Panc1 (cell line): ENCODE measurements around the gene ESRRB. TPM values are rescaled to one million over a fixed set of nuclear protein-coding genes. Genes with fewer than 3 reads are reported as not detected.

Source experiments
- ATAC-seq: fragments of 200-7000 bp; cut with Tn5 transposase; 2 replicates; pipeline ENCODE4 v1.9.1; 2020; ENCODE audit warnings: mild to moderate bottlenecking, moderate library complexity
- BruUV-seq: library from RNA; stranded (reverse); fragments of 400-500 nt; replicated peaks from 2 replicates; lab custom pipeline; 2021; lab: Mats Ljungman, UMichigan
- CTCF ChIA-PET: fragments of 300-600 bp; sonication (Branson Sonifier 250); formaldehyde crosslinking; loops from one replicate; lab custom pipeline; 2022; ENCODE audit warnings: antibody characterized with exemption; lab: Charles Lee
- POLR2A ChIA-PET: fragments of 300-600 bp; sonication (Branson Sonifier 250); formaldehyde crosslinking; loops from one replicate; lab custom pipeline; 2022; ENCODE audit warnings: antibody characterized with exemption; lab: Charles Lee
- DNase-seq: peaks from one replicate; pipeline ENCODE4 v3.0.0-alpha.2; 2010; ENCODE audit warnings: low read depth, low spot score
- H3K27ac ChIP-seq: 2 replicates; pipeline ENCODE4 v1.5.1; 2011; ENCODE audit warnings: mild to moderate bottlenecking, low read length, inconsistent platforms
- H3K27me3 ChIP-seq: fragments of 200-500 bp; sonication (Bioruptor generic); 2 replicates; pipeline ENCODE4 v1.6.0; 2014; ENCODE audit warnings: low read length, inconsistent platforms; ENCODE audit not compliant: control insufficient read depth, insufficient read depth
- H3K36me3 ChIP-seq: fragments of 200-500 bp; sonication (Bioruptor generic); 2 replicates; pipeline ENCODE4 v1.5.1; 2014; ENCODE audit warnings: inconsistent platforms, mild to moderate bottlenecking, low read length, moderate library complexity; ENCODE audit not compliant: control insufficient read depth, insufficient read depth
- H3K4me1 ChIP-seq: 2 replicates; pipeline ENCODE4 v1.5.1; 2011; ENCODE audit warnings: inconsistent platforms, mild to moderate bottlenecking, low read length, moderate library complexity; ENCODE audit not compliant: control insufficient read depth, insufficient read depth
- H3K4me3 ChIP-seq, 2 experiments: 2 replicates each; pipeline ENCODE4 v1.5.1; 2011 to 2012; ENCODE audit warnings: low read depth in 2 of 2, low read length in 2 of 2, mild to moderate bottlenecking in 2 of 2, inconsistent platforms in 1 of 2, moderate library complexity in 1 of 2
- H3K9me3 ChIP-seq: fragments of 200-500 bp; sonication (Bioruptor generic); 2 replicates; pipeline ENCODE4 v1.5.1; 2014; ENCODE audit warnings: low read depth, mild to moderate bottlenecking, inconsistent platforms, low read length, moderate library complexity; ENCODE audit not compliant: control insufficient read depth, insufficient read depth
- CTCF ChIP-seq: fragments of 450-650 bp; IDR thresholded peaks from 2 replicates; pipeline ENCODE4 v1.5.1; 2017; ENCODE audit warnings: mild to moderate bottlenecking
- POLR2AphosphoS5 ChIP-seq: IDR thresholded peaks from 2 replicates; pipeline ENCODE4 v1.6.1; 2012; ENCODE audit warnings: mild to moderate bottlenecking, low read depth, low read length, moderate library complexity
- REST ChIP-seq, 2 experiments: IDR thresholded peaks; 2 replicates each; pipeline ENCODE4 v1.6.1; 2011 to 2012; ENCODE audit warnings: low read depth in 2 of 2, control low read depth in 1 of 2, low read length in 1 of 2, mild to moderate bottlenecking in 1 of 2, moderate library complexity in 1 of 2; ENCODE audit not compliant: insufficient read depth in 1 of 2
- SIN3A ChIP-seq: IDR thresholded peaks from 2 replicates; pipeline ENCODE4 v1.6.1; 2012; ENCODE audit warnings: low read depth, mild to moderate bottlenecking, low read length, moderate library complexity, borderline replicate concordance; ENCODE audit not compliant: insufficient read depth
- TCF7L2 ChIP-seq: IDR thresholded peaks from 2 replicates; pipeline ENCODE4 v1.6.1; 2011; ENCODE audit warnings: mild to moderate bottlenecking, low read depth, low read length, inconsistent platforms
- in situ Hi-C: cut with HindIII; loops from 2 replicates; pipeline ENCODE4 v1.10.0; 2016; ENCODE audit warnings: low sequenced_read_pairs, low pct_unique_long_range_greater_than_20kb
- intact Hi-C: fragments of 100-400 bp; cut with micrococcal nuclease; formaldehyde crosslinking; loops from one replicate; pipeline ENCODE4 v1.10.0; 2022; ENCODE audit not compliant: unreplicated experiment
- total RNA-seq: library from RNA; stranded (reverse); gene quantifications from one replicate; pipeline ENCODE4 v1.2.1, GENCODE V29; 2021; ENCODE audit not compliant: unreplicated experiment

The ESRRB gene
- total RNA-seq, 1 experiment from 2014 or later: not detected

- CTCF ChIA-PET: no interaction called here
- Histone ChIP-seq H3K27ac (no peak overlapping the region), H3K9me3 (no peaks in the 10 kb centered on the region), H3K4me1 (peaks cover 3% of the 10 kb centered on the region), H3K4me3 (no peak overlapping the region), H3K27me3 (peaks cover 33% of the 10 kb centered on the region), H3K36me3 (no peaks in the 10 kb centered on the region)
- POLR2A ChIA-PET: no interaction called here
- DNase-seq: no peak
- TF ChIP-seq CTCF: no peak
- no peak for TF ChIP-seq REST (IDR thresholded peaks at IDR 0.05; ENCODE audit: insufficient read depth in 1 of 2, low read depth in 2 of 2, low read length in 1 of 2)
- no peak for TF ChIP-seq SIN3A
- TF ChIP-seq POLR2AphosphoS5: no peak
- no peak for TF ChIP-seq TCF7L2
- intact Hi-C loops (no loop called here), in situ Hi-C loops (no loop called here)
- BruUV-seq: no TSS peak
- no peak for ATAC-seq
These were observed 6.0 kb downstream of the ESRRB start for GRCh38 chr14:76381817-76382494.

GRCh38 chr14:76382495-76382832 is 6.5 kb downstream of the ESRRB start:
- in situ Hi-C loops: no loop called here
- CTCF ChIA-PET: no interaction called here
- intact Hi-C loops: no loop called here
- peaks cover 3% of the 10 kb centered on the region for H3K4me1 ChIP-seq
- DNase-seq (no peak), ATAC-seq (no peak)
- H3K27ac ChIP-seq: no peak overlapping the region
- peaks cover 33% of the 10 kb centered on the region for H3K27me3 ChIP-seq
- H3K9me3 ChIP-seq: no peaks in the 10 kb centered on the region
- H3K36me3 ChIP-seq: no peaks in the 10 kb centered on the region
- BruUV-seq: no TSS peak
- POLR2A ChIA-PET: no interaction called here
- TF ChIP-seq POLR2AphosphoS5 (no peak), REST (IDR thresholded peaks at IDR 0.05; ENCODE audit: insufficient read depth in 1 of 2, low read depth in 2 of 2, low read length in 1 of 2) (no peak), CTCF (no peak), SIN3A (no peak), TCF7L2 (no peak)
- no peak overlapping the region for H3K4me3 ChIP-seq
